ENCODE measurements around the gene HSPB6.

- no peak for TF ChIP-seq EZH2phosphoT487 (IDR thresholded peaks at IDR 0.05; ENCODE audit: borderline replicate concordance)
- TF ChIP-seq CTCF (conservative IDR thresholded peaks at IDR 0.05; ENCODE audit: low read length) = no peak
Observed at GRCh38 chr19:35775298-35776101, 18.7 kb upstream of the HSPB6 start, which contains the start of gene ARHGAP33.
